ENCODE results near the gene FERMT1. TPM values are rescaled to one million over a fixed set of nuclear protein-coding genes. Genes with fewer than 3 reads are reported as not detected.

Gene FERMT1
- total RNA-seq, 2 donors from 2014 or later, result 3.5 to 4.1 TPM

- Histone ChIP-seq H3K27me3 (ENCODE audit: control insufficient read depth, insufficient read depth, low read length, poor library complexity, severe bottlenecking) (peaks cover 26% of the 10 kb centered on the region), H3K4me1 (ENCODE audit: control insufficient read depth, insufficient read depth, low read length) (peaks cover 4% of the 10 kb centered on the region), H3K9me3 (ENCODE audit: control insufficient read depth, low read length) (no peaks in the 10 kb centered on the region), H3K4me3 (ENCODE audit: low read length) (no peak overlapping the region), H3K9ac (ENCODE audit: extremely low read depth, low read length, poor library complexity, severe bottlenecking) (no peak overlapping the region), H3K27ac (ENCODE audit: low read depth, low read length) (no peak overlapping the region), H3K36me3 (ENCODE audit: control insufficient read depth, insufficient read depth, low read length) (no peaks in the 10 kb centered on the region)
- no peaks in the 10 kb centered on the region for H3K9me3 Mint-ChIP-seq
- WGBS, 2 experiments (ENCODE audit: insufficient coverage in 1 of 2, insufficient read length in 1 of 2), result 89 to 91% methylated on average over 2 of the region's 2 CpGs
- no peak for TF ChIP-seq CTCF (conservative IDR thresholded peaks at IDR 0.05)
- DNase-seq, result no peak
- no peak overlapping the region for H3K27ac Mint-ChIP-seq
- no peak overlapping the region for H3K4me3 Mint-ChIP-seq
- H3K36me3 Mint-ChIP-seq (ENCODE audit: low read depth), result peaks cover 5% of the 10 kb centered on the region
- H3K27me3 Mint-ChIP-seq (ENCODE audit: insufficient read depth), result peaks cover 24% of the 10 kb centered on the region
- peaks cover 8% of the 10 kb centered on the region for H3K4me1 Mint-ChIP-seq
Observed at GRCh38 chr20:6121504-6121903, 1.3 kb downstream of the FERMT1 start.

GRCh38 chr20:6120491-6120988 lies 2.3 kb downstream of the FERMT1 start:
- no peak for DNase-seq
- no peak overlapping the region for H3K4me3 Mint-ChIP-seq
- no peak for TF ChIP-seq CTCF (conservative IDR thresholded peaks at IDR 0.05)

GRCh38 chr20:6116758-6117157 lies 6.1 kb downstream of the FERMT1 start:
- Mint-ChIP-seq H3K27ac (no peak overlapping the region), H3K4me1 (peaks cover 2% of the 10 kb centered on the region), H3K9me3 (peaks cover 23% of the 10 kb centered on the region), H3K4me3 (no peak overlapping the region), H3K36me3 (ENCODE audit: low read depth) (peaks cover 30% of the 10 kb centered on the region), H3K27me3 (ENCODE audit: insufficient read depth) (peaks cover 9% of the 10 kb centered on the region)
- WGBS, 2 experiments (ENCODE audit: insufficient coverage in 1 of 2, insufficient read length in 1 of 2), result 98 to 100% methylated on average over 3 of the region's 3 CpGs
- DNase-seq, result no peak
- no peaks in the 10 kb centered on the region for H3K4me1 ChIP-seq (ENCODE audit: control insufficient read depth, insufficient read depth, low read length)
- H3K27ac ChIP-seq (ENCODE audit: low read depth, low read length), result no peak overlapping the region
- no peak for TF ChIP-seq CTCF (conservative IDR thresholded peaks at IDR 0.05)
- H3K36me3 ChIP-seq (ENCODE audit: control insufficient read depth, insufficient read depth, low read length), result no peaks in the 10 kb centered on the region
- peaks cover 7% of the 10 kb centered on the region for H3K27me3 ChIP-seq (ENCODE audit: control insufficient read depth, insufficient read depth, low read length, poor library complexity, severe bottlenecking)
- no peak overlapping the region for H3K4me3 ChIP-seq (ENCODE audit: low read length)
- H3K9me3 ChIP-seq (ENCODE audit: control insufficient read depth, low read length), result peaks cover 31% of the 10 kb centered on the region
- no peak overlapping the region for H3K9ac ChIP-seq (ENCODE audit: extremely low read depth, low read length, poor library complexity, severe bottlenecking)

More at GRCh38 chr20:6120491-6120988, 2.3 kb downstream of the FERMT1 start:
- peaks cover 5% of the 10 kb centered on the region for H3K36me3 Mint-ChIP-seq (ENCODE audit: low read depth)
- H3K4me1 Mint-ChIP-seq, result peaks cover 8% of the 10 kb centered on the region
- Histone ChIP-seq H3K9ac (ENCODE audit: extremely low read depth, low read length, poor library complexity, severe bottlenecking) (no peak overlapping the region), H3K27ac (ENCODE audit: low read depth, low read length) (no peak overlapping the region), H3K36me3 (ENCODE audit: control insufficient read depth, insufficient read depth, low read length) (no peaks in the 10 kb centered on the region), H3K9me3 (ENCODE audit: control insufficient read depth, low read length) (peaks cover 3% of the 10 kb centered on the region), H3K4me3 (ENCODE audit: low read length) (no peak overlapping the region), H3K4me1 (ENCODE audit: control insufficient read depth, insufficient read depth, low read length) (peaks cover 4% of the 10 kb centered on the region), H3K27me3 (ENCODE audit: control insufficient read depth, insufficient read depth, low read length, poor library complexity, severe bottlenecking) (peaks cover 26% of the 10 kb centered on the region)
- H3K27me3 Mint-ChIP-seq (ENCODE audit: insufficient read depth), result peaks cover 24% of the 10 kb centered on the region
- no peak overlapping the region for H3K27ac Mint-ChIP-seq
- no peaks in the 10 kb centered on the region for H3K9me3 Mint-ChIP-seq
- 82% methylated on average over 3 of the region's 3 CpGs; no CpG with 5 or more reads in 1 of the 2 experiments for WGBS, 2 experiments (ENCODE audit: insufficient coverage in 1 of 2, insufficient read length in 1 of 2)
